Aorta (tissue), 5 donors: ENCODE results near the gene IFNA1. TPM values are rescaled to one million over a fixed set of nuclear protein-coding genes. Genes with fewer than 3 reads are reported as not detected.

Experiments
- ATAC-seq: fragments of 200-7000 bp; cut with Tn5 transposase; one replicate; pipeline ENCODE4 v1.9.1; 2022; ENCODE audit warnings: moderate library complexity; ENCODE audit not compliant: low FRiP score
- DNase-seq, 2 donors: peaks; one replicate each; pipeline ENCODE4 v3.0.0-alpha.2; 2020
- H3K27ac ChIP-seq, 2 donors: one replicate each; pipeline ENCODE4 v1.5.1; 2013; ENCODE audit warnings: low read length in 2 of 2, mild to moderate bottlenecking in 2 of 2, moderate library complexity in 2 of 2, control low read depth in 1 of 2, inconsistent platforms in 1 of 2, low read depth in 1 of 2
- H3K27me3 ChIP-seq, 2 donors: one replicate each; pipeline ENCODE4 v1.6.1; 2013; ENCODE audit warnings: control low read depth in 1 of 2, low read length in 1 of 2, mild to moderate bottlenecking in 1 of 2, moderate library complexity in 1 of 2; ENCODE audit not compliant: insufficient read depth in 2 of 2, control insufficient read depth in 1 of 2
- H3K36me3 ChIP-seq, 2 donors: one replicate each; pipeline ENCODE4 v1.6.1; 2013; ENCODE audit warnings: control low read depth in 1 of 2, low read length in 1 of 2, mild to moderate bottlenecking in 1 of 2; ENCODE audit not compliant: insufficient read depth in 2 of 2, control insufficient read depth in 1 of 2
- H3K4me1 ChIP-seq, 2 donors: one replicate each; pipeline ENCODE4 v1.6.1; 2013; ENCODE audit warnings: low read length in 2 of 2, control low read depth in 1 of 2, mild to moderate bottlenecking in 1 of 2, moderate library complexity in 1 of 2; ENCODE audit not compliant: insufficient read depth in 2 of 2, control insufficient read depth in 1 of 2
- H3K4me3 ChIP-seq, 2 donors: one replicate each; pipeline ENCODE4 v1.5.1; 2013; ENCODE audit warnings: low read length in 2 of 2, control low read depth in 1 of 2, mild to moderate bottlenecking in 1 of 2
- H3K9me3 ChIP-seq: one replicate; pipeline ENCODE4 v1.6.1; 2013; ENCODE audit warnings: mild to moderate bottlenecking, low read length; ENCODE audit not compliant: control insufficient read depth
- WGBS, 2 donors: extraction: QIAGEN DNeasy Blood & Tissue Kit; methylation state at CpG; one replicate each; pipeline ENCODE4 v1.1.7; 2013; 5-methylcytosine and 5-hydroxymethylcytosine counted together
- intact Hi-C, 2 donors: fragments of 100-400 bp; cut with DNase I; formaldehyde crosslinking; loops; one replicate each; pipeline versions ENCODE4 v1.14.2 to v1.15.0; 2022
- polyA plus RNA-seq, 2 donors: library from polyadenylated mRNA; stranded (reverse); fragments of 200-250 nt; gene quantifications; one replicate each; pipeline ENCODE4 v1.2.3, GENCODE V29; 2013
- total RNA-seq, 2 donors: library from RNA; stranded (reverse); fragmentation: NEBNext Ultra II Directional; extraction: Animal tissue kit (Norgen Biotek cat#: 25700); gene quantifications; one replicate each; pipeline ENCODE4 v1.2.1, GENCODE V29; 2021
- donor health status: healthy with polysubstance abuse.
- donor health status: Bipolar disorder and iron deficiency.
- donor health status: DM: no; HTN: no; CAD: no.
- donor health status: DM: no; HTN: no; CAD: no.
- donor health status: DM: yes; HTN: yes; CAD: no.

IFNA1 gene
- total and polyA plus RNA-seq, 4 donors, result not detected

- ATAC-seq, result no peak
Observed at GRCh38 chr9:21412107-21412506, 28.1 kb upstream of the IFNA1 start.

GRCh38 chr9:21413151-21413550 is 27.1 kb upstream of the IFNA1 start:
- Histone ChIP-seq H3K27me3 (no peaks in the 10 kb centered on the region), H3K9me3 (no peaks in the 10 kb centered on the region), H3K27ac (no peak overlapping the region), H3K36me3 (no peaks in the 10 kb centered on the region), H3K4me1 (no peaks in the 10 kb centered on the region), H3K4me3 (no peak overlapping the region)
- intact Hi-C loops, result no loop called here
- ATAC-seq (no peak), DNase-seq (no peak)
- 76 to 87% methylated on average over 4 of the region's 4 CpGs for WGBS, 2 donors

More at GRCh38 chr9:21412107-21412506, 28.1 kb upstream of the IFNA1 start:
- H3K4me3 ChIP-seq, result no peak overlapping the region
- intact Hi-C loops, result no loop called here
- H3K27ac ChIP-seq, result no peak overlapping the region
- no peaks in the 10 kb centered on the region for H3K27me3 ChIP-seq
- H3K4me1 ChIP-seq, result no peaks in the 10 kb centered on the region
- H3K9me3 ChIP-seq, result no peaks in the 10 kb centered on the region
- no peak for DNase-seq
- no peaks in the 10 kb centered on the region for H3K36me3 ChIP-seq

GRCh38 chr9:21413624-21414023 is 26.6 kb upstream of the IFNA1 start:
- 67 to 77% methylated on average over 5 of the region's 5 CpGs for WGBS, 2 donors
- intact Hi-C loops, result no loop called here
- Histone ChIP-seq H3K4me3 (no peak overlapping the region), H3K9me3 (no peaks in the 10 kb centered on the region), H3K27me3 (no peaks in the 10 kb centered on the region), H3K27ac (no peak overlapping the region), H3K4me1 (no peaks in the 10 kb centered on the region), H3K36me3 (no peaks in the 10 kb centered on the region)
- DNase-seq (no peak), ATAC-seq (peak; percentile 36)

DNA sequence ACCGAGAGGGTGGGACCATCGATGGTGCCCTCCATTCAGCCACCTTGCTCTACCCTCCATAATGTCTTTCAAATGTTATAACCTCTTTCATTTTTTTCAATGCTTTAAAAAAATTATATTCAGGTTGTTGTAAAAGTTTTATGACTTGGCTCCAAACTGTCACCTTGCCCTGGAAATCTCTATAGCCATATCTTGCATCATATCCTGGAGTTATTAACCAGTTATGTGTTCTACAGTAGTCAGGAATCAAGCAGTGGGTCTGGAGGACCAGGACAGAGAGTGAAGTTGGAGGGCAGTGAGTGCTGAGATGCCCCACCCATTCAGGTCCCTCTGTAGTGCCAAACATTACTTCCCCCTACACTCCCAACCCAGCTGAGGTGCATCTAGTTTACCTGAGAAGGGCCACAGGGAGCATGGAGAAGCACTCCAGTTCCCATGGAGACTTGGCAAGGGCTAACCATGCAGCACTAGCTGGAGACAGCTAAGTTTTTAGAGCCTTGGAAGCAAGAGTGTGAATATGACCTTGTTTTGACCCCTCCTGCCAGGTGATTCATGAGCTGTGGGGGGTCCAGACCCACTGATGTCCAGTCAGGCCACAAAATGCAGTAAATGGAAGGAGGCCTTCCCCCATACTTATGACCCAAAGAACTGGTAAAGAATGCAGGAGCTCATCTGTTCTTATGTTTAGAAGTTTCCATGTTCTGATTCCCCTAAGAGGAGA is 25.9 kb upstream of the IFNA1 start:
- WGBS, 2 donors, result 93 to 98% methylated on average over 2 of the region's 2 CpGs
- Histone ChIP-seq H3K27ac (no peak overlapping the region), H3K36me3 (no peaks in the 10 kb centered on the region), H3K9me3 (no peaks in the 10 kb centered on the region), H3K4me1 (no peaks in the 10 kb centered on the region), H3K27me3 (no peaks in the 10 kb centered on the region), H3K4me3 (no peak overlapping the region)
- intact Hi-C loops, result no loop called here
- DNase-seq (no peak), ATAC-seq (no peak)

- H3K27ac ChIP-seq, result no peak overlapping the region
- DNase-seq, result no peak
- ATAC-seq, result no peak
- H3K4me3 ChIP-seq, result no peak overlapping the region
- no peaks in the 10 kb centered on the region for H3K4me1 ChIP-seq
- no peaks in the 10 kb centered on the region for H3K36me3 ChIP-seq
- H3K9me3 ChIP-seq, result no peaks in the 10 kb centered on the region
- intact Hi-C loops, result no loop called here
- H3K27me3 ChIP-seq, result no peaks in the 10 kb centered on the region
- 68 to 70% methylated on average over 5 of the region's 5 CpGs for WGBS, 2 donors
Observed at GRCh38 chr9:21415493-21416267, 24.6 kb upstream of the IFNA1 start.

DNA sequence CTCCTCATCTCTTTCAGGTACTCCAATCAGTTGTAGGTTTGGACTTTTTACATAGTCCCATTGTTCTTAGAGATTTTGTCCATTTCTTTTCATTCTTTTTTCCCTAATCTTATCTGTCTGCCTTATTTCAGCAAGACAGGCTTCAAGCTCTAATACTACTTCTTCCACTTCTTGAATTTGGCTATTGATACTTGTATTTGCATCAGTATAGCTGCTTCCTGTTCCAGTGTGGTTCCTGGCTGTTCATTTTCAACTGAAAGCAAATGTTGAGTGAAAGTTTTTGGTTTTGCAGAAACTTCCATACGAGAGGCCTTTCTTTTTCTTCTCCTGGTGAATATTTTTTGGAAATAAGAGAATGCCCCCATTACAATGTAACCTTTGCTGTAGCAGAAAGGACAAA is 12.0 kb upstream of the IFNA1 start:
- Histone ChIP-seq H3K27ac (no peak overlapping the region), H3K9me3 (peaks cover 1% of the 10 kb centered on the region), H3K36me3 (no peaks in the 10 kb centered on the region), H3K4me3 (no peak overlapping the region), H3K27me3 (no peaks in the 10 kb centered on the region), H3K4me1 (no peaks in the 10 kb centered on the region)
- DNase-seq (no peak), ATAC-seq (no peak)
- WGBS, 2 donors, result 55 to 58% methylated on average over 1 of the region's 1 CpG
- intact Hi-C loops, result no loop called here

DNA sequence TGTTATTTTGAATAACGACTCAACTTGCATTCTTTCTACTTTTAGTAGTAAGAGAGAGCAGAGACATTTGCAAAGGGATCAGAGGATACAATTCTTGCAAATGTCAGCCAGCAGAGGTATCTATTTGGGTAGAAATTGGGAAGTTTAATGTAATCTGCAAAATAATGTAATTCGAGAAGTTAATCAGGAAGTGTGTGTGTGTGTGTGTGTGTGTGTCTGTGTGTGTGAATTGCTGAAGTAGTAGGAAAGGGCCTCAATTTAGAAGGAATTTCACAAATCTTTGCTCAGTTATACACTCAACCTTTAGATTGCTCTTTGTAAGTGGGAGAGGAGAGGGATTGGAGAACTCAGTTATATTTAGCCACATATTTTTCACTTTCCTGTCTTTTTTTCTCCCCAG is 11.0 kb upstream of the IFNA1 start:
- 62 to 66% methylated on average over 2 of the region's 2 CpGs for WGBS, 2 donors
- Histone ChIP-seq H3K4me3 (no peak overlapping the region), H3K27ac (no peak overlapping the region), H3K9me3 (peaks cover 1% of the 10 kb centered on the region), H3K4me1 (no peaks in the 10 kb centered on the region), H3K36me3 (no peaks in the 10 kb centered on the region), H3K27me3 (no peaks in the 10 kb centered on the region)
- no peak for ATAC-seq
- intact Hi-C loops, result no loop called here
- no peak for DNase-seq

DNA sequence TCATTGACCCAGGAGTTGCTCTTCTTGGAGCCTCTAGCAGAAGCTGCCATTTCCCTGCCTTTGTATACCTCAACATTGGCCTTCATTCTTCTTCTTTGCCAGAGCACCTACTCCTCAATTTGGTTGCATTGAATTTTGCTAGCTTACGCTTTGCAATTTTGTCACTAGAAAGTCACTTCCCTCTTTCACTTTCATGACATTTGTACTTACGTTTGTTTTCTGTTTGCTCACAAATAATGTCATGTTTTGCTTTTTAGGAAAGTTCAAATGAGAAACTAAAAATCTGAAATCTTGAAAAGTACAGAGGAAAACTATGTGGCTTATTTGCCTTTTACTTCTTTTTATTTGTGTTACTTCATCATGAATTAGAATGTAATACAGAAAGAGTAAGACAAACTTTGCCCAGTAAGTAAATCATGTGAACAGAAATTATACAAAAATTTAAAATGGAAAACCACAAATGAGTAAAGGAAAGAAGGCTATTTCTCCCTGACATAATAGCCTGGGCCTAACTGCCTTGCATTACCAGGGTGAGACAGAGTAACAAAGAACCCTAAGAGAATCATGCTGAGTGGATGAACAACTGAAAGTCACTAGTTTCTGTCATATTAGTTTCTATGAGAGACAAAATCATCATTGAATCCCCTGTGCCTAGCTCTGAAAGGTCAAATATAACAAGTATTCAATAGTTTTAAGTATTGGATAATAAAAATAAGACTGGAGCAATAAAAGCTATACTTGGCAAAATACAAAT is 7.4 kb upstream of the IFNA1 start:
- no peak for ATAC-seq
- 87 to 91% methylated on average over 2 of the region's 2 CpGs for WGBS, 2 donors
- H3K9me3 ChIP-seq, result peaks cover 1% of the 10 kb centered on the region

More for the DNA sequence above, 7.4 kb upstream of the IFNA1 start:
- no peaks in the 10 kb centered on the region for H3K27me3 ChIP-seq
- no peaks in the 10 kb centered on the region for H3K4me1 ChIP-seq
- intact Hi-C loops, result no loop called here
- no peak overlapping the region for H3K27ac ChIP-seq
- DNase-seq, result no peak
- H3K4me3 ChIP-seq, result no peak overlapping the region
- no peaks in the 10 kb centered on the region for H3K36me3 ChIP-seq
